Suprapubic skin (tissue), 4 donors: ENCODE results near the gene MSH2. TPM values are rescaled to one million over a fixed set of nuclear protein-coding genes. Genes with fewer than 3 reads are reported as not detected.

Experiments
- DNase-seq, 2 donors: peaks; one replicate each; pipeline ENCODE4 v3.0.0-alpha.2; 2019; ENCODE audit warnings: low spot score in 2 of 2
- H3K27ac ChIP-seq: fragments of 200-600 bp; sonication (generic); one replicate; pipeline ENCODE4 v1.5.1; 2019
- H3K27me3 ChIP-seq: fragments of 200-600 bp; sonication (generic); one replicate; pipeline ENCODE4 v1.5.1; 2019
- H3K36me3 ChIP-seq: fragments of 200-600 bp; sonication (generic); one replicate; pipeline ENCODE4 v1.5.1; 2019
- H3K4me1 ChIP-seq: fragments of 200-600 bp; sonication (generic); one replicate; pipeline ENCODE4 v1.5.1; 2019
- H3K4me3 ChIP-seq: fragments of 200-600 bp; sonication (generic); one replicate; pipeline ENCODE4 v1.5.1; 2019; ENCODE audit warnings: mild to moderate bottlenecking
- H3K9me3 ChIP-seq: fragments of 200-600 bp; sonication (generic); one replicate; pipeline ENCODE4 v1.5.1; 2019
- EP300 ChIP-seq: sonication (generic); formaldehyde crosslinking; IDR thresholded peaks from one replicate; pipeline ENCODE4 v1.6.1; 2017; ENCODE audit warnings: antibody characterized with exemption
- POLR2A ChIP-seq, 2 donors: fragments of 450-650 bp; IDR thresholded peaks; one replicate each; pipeline ENCODE4 v1.6.1; 2017; ENCODE audit warnings: antibody characterized with exemption in 2 of 2, mild to moderate bottlenecking in 2 of 2, moderate library complexity in 2 of 2
- POLR2AphosphoS5 ChIP-seq, 3 donors: sonication (generic); formaldehyde crosslinking; IDR thresholded peaks; one replicate each; pipeline ENCODE4 v1.6.1; 2017; ENCODE audit warnings: antibody characterized with exemption in 3 of 3
- WGBS: methylation state at CpG from one replicate; pipeline ENCODE4 v1.1.5; 2018; 5-methylcytosine and 5-hydroxymethylcytosine counted together
- total RNA-seq, 4 donors: library from RNA; depleted of rRNA; stranded (reverse); fragments of >200 nt; gene quantifications; one replicate each; pipeline ENCODE4 v1.1.0, GENCODE V29; 2016
- TF ChIP-seq, protein P1 (sequence below), 2 donors: fragments of 200-600 bp in 1 of 2; fragments of 450-650 bp in 1 of 2; sonication (generic) in 1 of 2; IDR thresholded peaks; one replicate each; pipeline ENCODE4 v1.5.1; 2016 to 2019; ENCODE audit warnings: antibody characterized with exemption in 2 of 2, mild to moderate bottlenecking in 1 of 2, moderate library complexity in 1 of 2

MSH2 gene
- total RNA-seq, 4 donors from 2014 or later: 11.8 to 18.1 (median 13.8) TPM

GRCh38 chr2:47460766-47461165, 57.8 kb downstream of the MSH2 start:
- Histone ChIP-seq H3K4me1 (no peaks in the 10 kb centered on the region), H3K36me3 (peaks cover 22% of the 10 kb centered on the region), H3K4me3 (no peak overlapping the region), H3K27me3 (no peaks in the 10 kb centered on the region), H3K9me3 (no peaks in the 10 kb centered on the region), H3K27ac (no peak overlapping the region)
- DNase-seq: no peak
- TF ChIP-seq EP300: no peak
- no peak for TF ChIP-seq POLR2A (IDR thresholded peaks at IDR 0.05)
- TF ChIP-seq, protein P1, sequence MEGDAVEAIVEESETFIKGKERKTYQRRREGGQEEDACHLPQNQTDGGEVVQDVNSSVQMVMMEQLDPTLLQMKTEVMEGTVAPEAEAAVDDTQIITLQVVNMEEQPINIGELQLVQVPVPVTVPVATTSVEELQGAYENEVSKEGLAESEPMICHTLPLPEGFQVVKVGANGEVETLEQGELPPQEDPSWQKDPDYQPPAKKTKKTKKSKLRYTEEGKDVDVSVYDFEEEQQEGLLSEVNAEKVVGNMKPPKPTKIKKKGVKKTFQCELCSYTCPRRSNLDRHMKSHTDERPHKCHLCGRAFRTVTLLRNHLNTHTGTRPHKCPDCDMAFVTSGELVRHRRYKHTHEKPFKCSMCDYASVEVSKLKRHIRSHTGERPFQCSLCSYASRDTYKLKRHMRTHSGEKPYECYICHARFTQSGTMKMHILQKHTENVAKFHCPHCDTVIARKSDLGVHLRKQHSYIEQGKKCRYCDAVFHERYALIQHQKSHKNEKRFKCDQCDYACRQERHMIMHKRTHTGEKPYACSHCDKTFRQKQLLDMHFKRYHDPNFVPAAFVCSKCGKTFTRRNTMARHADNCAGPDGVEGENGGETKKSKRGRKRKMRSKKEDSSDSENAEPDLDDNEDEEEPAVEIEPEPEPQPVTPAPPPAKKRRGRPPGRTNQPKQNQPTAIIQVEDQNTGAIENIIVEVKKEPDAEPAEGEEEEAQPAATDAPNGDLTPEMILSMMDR (IDR thresholded peaks at IDR 0.05): no peak
- TF ChIP-seq POLR2AphosphoS5 (IDR thresholded peaks at IDR 0.05): no peak

GRCh38 chr2:47471429-47472116, 68.6 kb downstream of the MSH2 start:
- no peaks in the 10 kb centered on the region for H3K4me1 ChIP-seq
- TF ChIP-seq, protein P1 (IDR thresholded peaks at IDR 0.05): no peak
- TF ChIP-seq POLR2AphosphoS5 (IDR thresholded peaks at IDR 0.05) (no peak), EP300 (no peak), POLR2A (IDR thresholded peaks at IDR 0.05) (no peak)
- H3K27me3 ChIP-seq: no peaks in the 10 kb centered on the region
- no peak overlapping the region for H3K4me3 ChIP-seq
- no peaks in the 10 kb centered on the region for H3K9me3 ChIP-seq
- 97% methylated on average over 5 of the region's 5 CpGs for WGBS
- no peak for DNase-seq
- no peak overlapping the region for H3K27ac ChIP-seq
- H3K36me3 ChIP-seq: peaks cover 22% of the 10 kb centered on the region

- TF ChIP-seq, protein P1 (IDR thresholded peaks at IDR 0.05): no peak
- no peak for TF ChIP-seq POLR2AphosphoS5 (IDR thresholded peaks at IDR 0.05)
- no peak for TF ChIP-seq EP300
- TF ChIP-seq POLR2A (IDR thresholded peaks at IDR 0.05): no peak
- Histone ChIP-seq H3K9me3 (no peaks in the 10 kb centered on the region), H3K27me3 (no peaks in the 10 kb centered on the region), H3K27ac (no peak overlapping the region), H3K4me3 (no peak overlapping the region), H3K36me3 (peaks cover 38% of the 10 kb centered on the region), H3K4me1 (no peaks in the 10 kb centered on the region)
- WGBS: 97% methylated on average over 1 of the region's 1 CpG
- no peak for DNase-seq
Observed at GRCh38 chr2:47479863-47480262, 76.9 kb downstream of the MSH2 start.

DNA sequence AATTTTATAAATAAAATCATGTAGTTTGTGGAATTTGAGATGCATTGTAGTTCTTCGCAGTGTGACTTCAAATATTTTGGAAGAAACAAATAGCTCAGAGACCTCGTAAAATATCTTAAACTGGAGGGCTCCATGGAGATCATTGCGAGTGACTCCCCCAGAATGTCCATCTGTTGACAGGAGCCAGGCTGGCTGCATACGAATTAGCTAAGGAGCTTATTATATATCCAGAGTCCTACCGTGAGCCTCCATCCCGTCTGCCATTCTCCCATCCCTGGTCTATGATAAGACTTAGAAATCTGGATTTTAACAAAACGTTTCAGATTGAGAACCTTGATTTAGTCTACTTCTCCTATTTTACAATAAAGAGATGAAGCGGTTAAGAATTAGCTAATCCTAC, 80.2 kb downstream of the MSH2 start:
- WGBS: 96% methylated on average over 8 of the region's 8 CpGs
- H3K9me3 ChIP-seq: no peaks in the 10 kb centered on the region
- H3K27ac ChIP-seq: no peak overlapping the region
- DNase-seq: no peak
- H3K4me1 ChIP-seq: no peaks in the 10 kb centered on the region
- H3K27me3 ChIP-seq: no peaks in the 10 kb centered on the region
- no peak overlapping the region for H3K4me3 ChIP-seq
- TF ChIP-seq, protein P1 (IDR thresholded peaks at IDR 0.05): no peak
- no peak for TF ChIP-seq POLR2AphosphoS5 (IDR thresholded peaks at IDR 0.05)
- TF ChIP-seq POLR2A (IDR thresholded peaks at IDR 0.05): no peak
- TF ChIP-seq EP300: no peak
- peaks cover 28% of the 10 kb centered on the region for H3K36me3 ChIP-seq

DNA sequence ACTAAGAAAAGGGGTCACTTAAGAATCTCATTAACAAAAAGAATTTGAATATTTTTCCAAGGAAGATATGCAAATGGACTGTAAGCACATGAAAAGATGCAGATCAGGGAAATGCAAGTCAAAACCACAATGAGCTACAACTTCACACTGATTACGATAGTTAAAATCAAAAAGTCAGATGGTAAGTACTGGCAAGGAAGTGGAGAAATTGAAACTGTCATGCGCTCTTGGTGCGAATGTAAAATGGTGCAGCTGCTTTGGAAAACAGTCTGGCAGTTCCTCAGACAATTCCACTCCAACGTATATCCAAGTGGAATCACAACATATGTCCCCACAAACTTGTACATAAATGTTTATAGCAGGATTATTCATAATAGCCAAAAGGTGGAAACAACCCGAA, 81.4 kb downstream of the MSH2 start:
- Histone ChIP-seq H3K9me3 (no peaks in the 10 kb centered on the region), H3K36me3 (peaks cover 22% of the 10 kb centered on the region), H3K27ac (no peak overlapping the region), H3K4me3 (no peak overlapping the region), H3K4me1 (no peaks in the 10 kb centered on the region), H3K27me3 (no peaks in the 10 kb centered on the region)
- WGBS: 95% methylated on average over 5 of the region's 5 CpGs
- TF ChIP-seq, protein P1 (IDR thresholded peaks at IDR 0.05): no peak
- TF ChIP-seq EP300 (no peak), POLR2AphosphoS5 (IDR thresholded peaks at IDR 0.05) (no peak), POLR2A (IDR thresholded peaks at IDR 0.05) (no peak)
- no peak for DNase-seq
